HG03520 (cell line): Measurements from ENCODE around the gene GRK4.
"Not testable (repeated sequence)": the region's sequence is repeated elsewhere in the genome, so short reads cannot be mapped to it uniquely, and the experiment has no call there.

Experiments
- ATAC-seq: cut with Tn5 transposase; IDR thresholded peaks from one replicate; pipeline ENCODE4 v1.9.1; 2021; ENCODE audit warnings: mild to moderate bottlenecking, moderate library complexity; ENCODE audit not compliant: unreplicated experiment

GRK4 gene

DNA sequence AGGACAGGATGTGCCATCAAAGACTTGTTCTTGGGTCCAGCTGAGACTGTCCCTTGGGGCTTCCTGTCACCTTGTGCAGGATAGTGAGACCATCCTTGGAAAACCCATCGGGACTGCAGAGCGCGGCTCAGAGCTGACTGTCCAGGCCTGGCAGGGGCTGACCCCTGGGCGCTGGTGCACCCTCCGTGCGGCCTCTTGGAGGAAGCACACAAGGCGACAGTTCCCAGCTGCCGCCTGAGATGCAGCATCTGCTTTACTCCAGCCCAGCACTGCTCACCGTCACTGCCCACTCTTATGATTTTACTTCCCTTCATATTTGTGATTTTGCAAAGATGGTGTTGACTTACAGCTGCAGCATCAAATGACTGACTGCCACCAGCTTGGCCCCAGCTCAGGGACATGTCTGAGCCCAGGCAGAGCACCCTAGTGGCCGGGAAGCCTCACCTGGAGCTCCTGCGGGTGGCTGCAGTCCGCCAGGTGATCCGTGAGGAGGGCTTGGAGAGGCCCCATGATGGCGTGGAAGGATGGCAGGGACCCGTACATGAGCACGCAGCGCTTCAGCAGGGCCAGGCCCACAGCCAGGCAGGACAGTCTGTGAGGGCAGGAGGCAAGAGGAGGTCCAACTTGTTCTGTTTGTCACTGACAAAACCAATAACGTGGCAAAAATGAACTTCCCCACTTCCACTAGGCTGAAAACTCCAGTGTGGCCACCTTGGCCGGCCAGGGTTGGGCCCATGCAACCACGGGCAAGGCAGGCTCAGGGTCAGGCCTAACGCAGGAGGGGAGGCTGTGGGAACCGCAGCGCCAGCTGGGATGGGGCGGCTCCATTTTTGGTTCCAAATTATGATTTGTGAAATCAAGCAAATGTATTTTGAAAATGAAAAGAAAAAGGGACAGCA is 22.0 kb upstream of the GRK4 start:
- no peak for ATAC-seq

GRCh38 chr4:2942037-2942531 is 21.3 kb upstream of the GRK4 start:
- no peak for ATAC-seq

GRCh38 chr4:2942532-2943363 is 20.6 kb upstream of the GRK4 start:
- ATAC-seq, result no peak

- ATAC-seq, result no peak
These were observed 19.8 kb upstream of the GRK4 start for GRCh38 chr4:2943364-2944090.

GRCh38 chr4:2944091-2944482 is 19.3 kb upstream of the GRK4 start:
- no peak for ATAC-seq

- no peak for ATAC-seq
These were observed 18.5 kb upstream of the GRK4 start for GRCh38 chr4:2944586-2945526.

GRCh38 chr4:2945619-2946604 is 17.5 kb upstream of the GRK4 start:
- not testable (repeated sequence) for ATAC-seq

GRCh38 chr4:2946812-2947600 is 16.4 kb upstream of the GRK4 start:
- no peak for ATAC-seq

DNA sequence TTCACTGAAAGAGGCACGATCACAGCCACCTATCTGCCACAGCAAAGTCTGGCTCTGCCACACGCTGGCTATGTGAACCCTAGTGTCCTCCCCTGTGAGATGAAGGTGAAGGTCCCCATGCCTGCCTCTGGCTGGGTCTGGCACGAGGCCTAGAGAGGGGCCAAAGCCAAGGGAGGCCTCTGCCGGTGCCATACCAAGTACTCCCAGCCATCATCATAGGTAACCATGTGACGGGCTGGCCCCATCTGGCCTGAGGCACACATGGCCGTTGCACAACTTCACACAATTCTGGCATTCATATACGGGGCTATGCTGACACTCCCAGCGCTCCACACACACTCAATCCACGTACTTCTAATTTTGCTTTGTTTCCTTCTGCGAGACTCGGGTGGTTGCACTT is 15.4 kb upstream of the GRK4 start:
- no peak for ATAC-seq

GRCh38 chr4:2948895-2949781 is 14.2 kb upstream of the GRK4 start:
- ATAC-seq, result no peak

DNA sequence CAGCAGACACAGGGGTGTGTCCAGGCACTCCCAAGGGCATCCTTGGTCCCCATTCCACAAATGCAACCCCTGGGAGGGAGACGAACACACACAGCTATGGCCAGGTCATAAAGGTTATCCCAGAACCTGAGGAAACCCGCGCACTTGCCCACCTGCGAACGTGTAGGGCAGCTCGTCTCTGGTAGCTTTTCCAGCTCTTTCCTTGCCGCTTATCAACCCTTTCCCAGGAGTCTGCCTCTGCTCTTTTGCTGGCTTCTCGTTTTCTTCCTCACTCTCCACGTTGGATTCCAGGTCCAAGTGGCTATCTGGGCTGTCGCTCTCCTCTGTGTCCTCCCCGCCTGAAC is 13.6 kb upstream of the GRK4 start:
- no peak for ATAC-seq

GRCh38 chr4:2950221-2950989 is 13.0 kb upstream of the GRK4 start:
- no peak for ATAC-seq

DNA sequence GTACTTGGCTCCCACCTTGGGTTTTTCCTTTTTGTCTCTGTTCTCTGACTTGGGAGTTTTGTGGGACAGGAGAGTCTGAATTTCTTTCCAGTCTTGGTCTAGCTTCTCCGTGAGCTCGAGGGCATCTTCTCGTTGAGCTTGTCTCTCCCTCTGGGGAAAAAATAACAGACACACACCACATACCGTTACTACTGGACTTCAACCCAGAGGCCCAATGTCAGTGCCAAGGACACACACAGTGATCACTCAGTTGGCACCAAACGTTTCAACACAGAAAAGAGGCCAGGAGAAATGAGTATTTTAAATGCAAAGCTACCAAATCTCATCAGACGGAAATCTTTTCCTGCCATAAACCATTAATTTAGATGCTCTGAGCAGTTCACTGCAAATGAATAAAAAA is 9.9 kb upstream of the GRK4 start:
- ATAC-seq, result no peak

- ATAC-seq, result peak; percentile 46
These were observed 8.8 kb upstream of the GRK4 start for GRCh38 chr4:2954358-2955185.

- ATAC-seq, result not testable (repeated sequence)
These were observed 8.0 kb upstream of the GRK4 start for GRCh38 chr4:2955186-2956044.
